GM12864 (cell line): ENCODE measurements around the gene EPYC.

Experiments
- DNase-seq: peaks from one replicate; pipeline ENCODE4 v3.0.0-alpha.2; 2011; ENCODE audit warnings: low read depth
- H3K4me3 ChIP-seq: 2 replicates; pipeline ENCODE4 v1.5.1; 2011; ENCODE audit warnings: mild to moderate bottlenecking, low read depth, low read length, control low read depth
- CTCF ChIP-seq: IDR thresholded peaks from 2 replicates; pipeline ENCODE4 v1.5.1; 2011; ENCODE audit warnings: low read depth, mild to moderate bottlenecking, moderate library complexity, low read length, control low read depth, inconsistent platforms; ENCODE audit errors: missing control alignments

The EPYC gene

GRCh38 chr12:90953956-90954421 lies 50.8 kb downstream of the EPYC start:
- peak; percentile 48 for TF ChIP-seq CTCF
- H3K4me3 ChIP-seq, result no peak overlapping the region
- DNase-seq, result no peak

- H3K4me3 ChIP-seq, result no peak overlapping the region
- no peak for DNase-seq
- no peak for TF ChIP-seq CTCF
These were observed 53.2 kb downstream of the EPYC start for GRCh38 chr12:90951432-90952105.

- no peak for DNase-seq
- H3K4me3 ChIP-seq, result no peak overlapping the region
- TF ChIP-seq CTCF, result no peak
These were observed 56.9 kb downstream of the EPYC start for GRCh38 chr12:90947869-90948268.

GRCh38 chr12:90945070-90945649 lies 59.6 kb downstream of the EPYC start:
- no peak for TF ChIP-seq CTCF
- no peak for DNase-seq
- H3K4me3 ChIP-seq, result no peak overlapping the region

GRCh38 chr12:90943255-90943654 lies 61.5 kb downstream of the EPYC start:
- DNase-seq, result no peak
- no peak for TF ChIP-seq CTCF
- H3K4me3 ChIP-seq, result no peak overlapping the region

- no peak for DNase-seq
- H3K4me3 ChIP-seq, result no peak overlapping the region
- TF ChIP-seq CTCF, result peak; percentile 57
These were observed 63.8 kb downstream of the EPYC start for GRCh38 chr12:90940872-90941499.
